Forelimb muscle (tissue), 1 donor: ENCODE results near the gene CNTLN. TPM values are rescaled to one million over a fixed set of nuclear protein-coding genes. Genes with fewer than 3 reads are reported as not detected.
"Not testable (repeated sequence)": the region's sequence is repeated elsewhere in the genome, so short reads cannot be mapped to it uniquely, and the experiment has no call there.

Source experiments
- DNase-seq: peaks from one replicate; pipeline ENCODE4 v3.0.0-alpha.2; 2013; ENCODE audit warnings: low read depth
- polyA plus RNA-seq: library from polyadenylated mRNA; unstranded; fragments of 120-200 nt; gene quantifications from one replicate; pipeline ENCODE4 v1.2.1, GENCODE V29; 2013; ENCODE audit not compliant: insufficient read length

The CNTLN gene
- polyA plus RNA-seq, 1 donor: 7.4 TPM

DNA sequence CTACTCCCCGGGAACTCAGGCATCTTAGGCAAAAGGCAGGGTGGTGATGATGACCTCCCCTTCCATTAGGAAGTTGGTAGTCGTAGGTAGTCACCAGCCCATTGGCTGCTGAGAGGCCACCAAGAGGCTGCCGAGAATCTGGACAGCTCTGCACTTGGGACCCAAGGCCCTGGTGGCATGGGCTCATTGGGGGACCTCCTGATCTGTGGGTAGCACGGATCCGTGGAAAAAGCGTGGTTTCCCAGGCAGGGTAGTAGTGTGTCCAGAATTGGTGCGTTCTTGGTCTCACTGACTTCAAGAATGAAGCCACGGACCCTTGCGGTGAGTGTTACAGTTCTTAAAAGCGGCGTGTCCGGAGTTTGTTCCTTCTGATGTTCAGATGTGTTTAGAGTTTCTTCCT is 158.8 kb downstream of the CNTLN start:
- DNase-seq: no peak

DNA sequence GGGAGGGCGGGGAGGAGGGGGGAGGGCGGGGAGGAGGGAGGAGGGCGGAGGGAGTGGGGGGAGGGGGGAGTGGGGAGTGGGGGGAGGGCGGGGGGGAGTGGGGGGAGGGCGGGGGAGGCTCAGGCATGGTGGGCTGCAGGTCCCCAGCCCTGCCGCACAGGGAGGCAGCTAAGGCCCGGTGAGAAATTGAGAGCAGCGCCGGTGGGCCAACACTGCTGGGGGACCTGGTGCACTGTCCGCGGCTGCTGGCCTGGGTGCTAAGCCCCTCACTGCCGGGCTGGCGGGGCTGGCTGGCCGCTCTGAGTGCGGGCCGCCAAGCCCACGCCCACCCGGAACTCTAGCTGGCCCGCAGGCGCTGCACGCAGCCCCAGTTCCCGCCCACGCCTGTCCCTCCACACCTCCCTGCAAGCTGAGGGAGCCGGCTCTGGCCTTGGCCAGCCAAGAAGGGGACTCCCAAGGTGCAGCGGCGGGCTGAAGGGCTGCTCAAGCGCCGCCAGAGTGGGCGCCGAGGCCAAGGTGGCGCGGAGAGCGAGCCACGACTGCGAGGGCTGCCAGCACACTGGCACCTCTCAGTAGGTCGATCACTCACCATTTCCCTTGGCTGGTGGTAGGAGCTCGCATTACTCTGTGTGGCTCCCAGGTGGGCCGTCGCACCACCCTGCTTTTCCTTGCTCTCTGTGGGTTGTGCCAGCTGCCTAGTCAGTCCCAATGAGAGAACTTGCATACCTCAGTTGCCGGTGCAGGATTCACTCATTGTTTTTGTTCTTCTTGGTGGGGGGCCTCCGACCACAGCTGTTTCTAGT is 160.2 kb downstream of the CNTLN start:
- DNase-seq: no peak

DNA sequence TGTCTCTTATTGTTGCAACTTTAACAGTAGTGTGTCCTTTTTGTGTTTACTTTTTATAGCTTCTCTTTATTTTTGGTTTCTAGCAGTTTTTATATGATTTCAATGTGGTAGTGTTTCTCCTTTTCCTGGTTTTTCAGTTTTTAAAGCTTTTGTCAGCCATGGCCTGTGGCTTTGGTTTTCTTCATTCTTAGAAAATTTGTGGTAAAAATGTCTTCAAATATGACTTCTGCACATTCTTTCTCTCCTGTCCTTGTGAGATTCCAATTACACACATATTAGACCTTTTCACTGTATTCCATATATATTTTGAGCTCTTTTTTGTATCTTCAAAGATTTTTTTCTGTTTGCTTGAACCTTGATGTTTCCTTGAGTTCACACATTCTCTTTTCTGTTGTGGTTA is 180.5 kb downstream of the CNTLN start:
- DNase-seq: no peak

DNA sequence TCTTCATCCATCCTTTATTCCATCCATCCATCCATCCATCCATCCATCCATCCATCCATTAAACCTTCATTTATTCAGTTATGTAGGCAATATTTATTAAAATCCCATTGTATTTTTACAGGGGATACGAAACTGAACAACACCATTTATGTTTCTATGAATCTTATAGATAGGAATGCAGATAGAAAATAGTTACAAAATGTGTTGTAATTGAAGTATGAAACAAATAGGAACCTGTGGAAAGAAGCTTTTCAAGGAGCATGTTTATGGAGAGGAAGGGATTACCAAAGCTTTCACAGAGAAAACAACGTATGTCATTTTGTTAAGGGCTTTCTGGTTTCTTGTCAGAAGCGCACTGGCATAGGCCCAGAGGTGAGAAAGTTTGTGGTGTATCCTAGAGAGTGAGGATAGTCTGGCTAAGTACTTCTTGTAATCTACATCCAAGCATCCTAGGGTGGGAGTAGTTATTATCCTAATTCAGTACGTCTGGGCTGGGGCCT is 184.0 kb downstream of the CNTLN start:
- DNase-seq: no peak

DNA sequence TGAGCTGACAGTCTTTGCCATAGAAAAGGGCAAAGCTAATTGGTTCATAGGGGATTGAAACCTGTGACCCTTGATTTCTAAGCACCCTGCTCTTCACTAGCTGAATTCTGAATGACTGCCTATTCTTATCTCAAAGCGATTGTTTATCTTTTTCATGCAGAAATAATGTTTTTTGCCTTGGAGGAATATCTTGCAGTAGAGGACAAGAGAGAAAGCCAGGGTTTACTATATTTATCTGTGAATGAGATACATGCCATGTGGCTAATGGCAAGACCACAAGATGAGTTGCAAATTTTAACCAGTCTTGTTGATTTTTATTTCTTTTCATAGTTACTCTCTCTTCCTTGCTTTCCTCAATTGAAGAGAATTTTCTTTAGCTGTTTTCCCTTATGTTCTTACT is 185.0 kb downstream of the CNTLN start:
- no peak for DNase-seq

DNA sequence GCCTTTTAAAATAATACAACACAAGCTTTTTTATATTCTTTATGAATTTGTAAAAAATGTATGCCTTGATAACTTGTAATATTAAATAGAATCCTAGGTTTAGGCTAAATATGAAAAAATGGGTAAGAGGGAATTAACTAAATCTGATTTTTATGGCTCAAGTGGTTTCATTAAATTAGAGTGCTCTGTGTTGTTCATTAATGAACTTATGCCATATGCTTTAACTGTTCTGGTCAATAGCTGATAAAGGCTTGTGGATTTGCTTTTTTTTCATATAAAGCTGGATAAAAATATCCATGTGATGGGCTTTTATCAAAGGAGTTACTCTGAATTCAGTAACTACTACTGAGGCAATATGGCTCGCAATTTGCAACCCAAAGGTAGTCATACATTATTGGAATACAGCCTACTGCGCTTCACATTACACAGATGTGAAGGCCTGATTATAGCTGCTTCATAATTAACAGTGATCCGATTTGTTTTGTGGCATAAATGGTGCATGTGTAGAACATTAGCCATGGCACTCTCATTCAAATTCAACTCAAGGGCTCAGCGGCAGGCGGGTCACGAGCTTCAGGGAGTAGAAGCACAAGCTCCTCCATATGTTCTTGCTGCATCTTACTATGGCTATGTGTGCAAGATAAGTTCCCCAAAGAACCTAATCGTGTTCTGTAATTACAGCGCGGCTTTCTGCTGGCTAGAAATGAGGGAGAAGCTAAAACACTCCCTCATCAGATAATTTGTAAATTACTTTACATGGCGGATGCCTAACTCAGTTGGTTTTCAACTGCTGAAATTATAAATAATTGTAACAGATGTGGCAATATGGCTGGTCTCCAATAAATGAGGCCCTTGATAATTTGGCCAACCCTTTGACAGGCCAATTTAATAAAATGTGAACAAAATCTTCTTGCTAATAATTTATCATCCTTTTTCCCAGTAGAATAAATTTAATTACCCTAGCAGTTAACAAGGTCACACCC is 188.3 kb downstream of the CNTLN start:
- no peak for DNase-seq

DNA sequence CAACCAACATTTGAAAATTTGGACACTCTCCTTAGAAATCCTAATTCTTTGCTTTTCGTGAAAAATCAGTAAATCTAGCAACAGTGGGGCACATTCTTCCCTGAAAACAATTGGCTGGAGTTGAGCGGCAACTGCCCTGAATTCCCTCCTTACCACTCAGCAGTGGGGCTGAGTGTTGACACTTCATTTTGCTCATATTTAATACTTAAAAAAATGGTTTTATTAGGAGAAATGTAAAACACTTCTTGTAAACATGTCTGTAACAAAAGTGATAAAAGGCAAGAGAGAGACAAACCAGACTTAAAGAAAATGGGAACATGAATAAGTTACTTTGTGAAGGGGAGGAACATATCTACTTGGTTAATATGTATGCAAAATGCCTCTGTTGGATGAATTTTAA is 193.5 kb downstream of the CNTLN start:
- no peak for DNase-seq

DNA sequence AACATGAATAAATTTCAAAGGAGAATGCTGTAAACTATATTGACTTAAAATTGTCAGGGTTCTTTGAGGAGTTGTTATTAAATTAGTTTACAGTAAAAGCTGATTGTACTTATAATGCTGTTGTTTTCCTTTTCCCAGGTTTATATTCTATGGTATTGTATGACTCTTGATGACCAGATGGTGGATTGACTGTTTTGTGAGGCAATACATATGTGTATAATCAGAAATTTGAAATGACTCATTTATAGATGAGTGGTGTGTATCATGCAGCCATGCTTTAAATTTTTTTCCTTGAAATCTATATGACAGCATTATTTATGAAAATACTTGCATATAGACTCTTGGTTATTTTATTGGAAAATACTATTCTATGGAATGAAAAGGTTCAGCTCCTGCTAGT is 195.3 kb downstream of the CNTLN start:
- DNase-seq: no peak

DNA sequence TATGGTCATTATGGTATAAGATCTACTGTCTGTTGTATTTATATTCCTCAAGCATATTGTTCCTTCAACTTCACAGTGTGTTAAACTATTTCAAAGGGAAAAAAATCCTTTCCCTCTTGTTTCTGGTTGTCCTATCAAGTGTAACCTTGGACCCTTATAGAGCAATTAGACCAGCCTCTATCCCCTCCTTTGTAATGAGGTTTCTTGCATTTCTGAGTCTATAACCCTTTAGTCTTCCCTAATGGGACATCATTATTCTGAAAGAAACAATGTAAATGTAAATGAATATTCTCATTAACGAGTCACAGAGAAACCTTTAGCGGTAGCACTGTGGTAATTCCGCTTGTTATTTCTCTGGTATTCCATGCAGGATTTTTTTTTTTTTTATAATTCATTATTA is 197.3 kb downstream of the CNTLN start:
- no peak for DNase-seq

DNA sequence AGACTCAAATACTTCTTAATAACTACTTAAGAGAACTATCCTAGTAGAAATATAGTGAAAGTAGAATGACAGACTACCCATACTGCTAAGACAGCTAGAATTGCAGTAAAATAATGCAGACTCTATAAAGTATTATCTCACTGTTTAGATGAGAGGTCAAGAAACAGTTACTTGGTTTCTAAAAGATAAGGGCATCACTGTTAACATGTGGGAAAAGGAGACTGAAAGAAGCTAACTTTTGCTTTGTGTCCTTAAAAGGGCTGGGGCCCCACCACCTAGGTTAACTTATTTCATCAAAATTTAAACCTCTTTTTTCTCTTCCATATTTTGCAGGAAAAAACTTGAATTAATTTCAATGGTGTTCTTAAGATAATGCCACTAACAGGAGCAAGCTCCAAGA is 204.3 kb downstream of the CNTLN start:
- DNase-seq: no peak

DNA sequence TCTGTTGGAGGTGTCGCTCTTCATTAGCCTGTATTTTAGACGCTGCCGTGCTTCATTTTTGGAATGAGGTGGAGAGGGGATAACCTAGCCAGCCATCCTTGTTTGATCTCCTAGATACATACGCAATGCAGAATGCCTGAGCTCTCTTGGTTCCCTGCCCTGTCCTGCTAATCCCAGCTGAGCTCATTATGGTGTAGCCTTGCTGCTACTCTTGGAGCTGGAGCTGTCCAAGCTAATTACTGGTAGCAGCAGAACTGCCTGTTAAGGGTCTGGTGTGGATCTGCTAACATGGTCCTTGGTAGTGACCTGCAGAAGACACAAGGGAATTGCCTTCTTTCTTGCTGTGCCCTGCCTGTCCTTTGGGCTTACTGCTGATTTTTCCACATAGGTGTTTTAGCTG is 207.9 kb downstream of the CNTLN start:
- DNase-seq: no peak

DNA sequence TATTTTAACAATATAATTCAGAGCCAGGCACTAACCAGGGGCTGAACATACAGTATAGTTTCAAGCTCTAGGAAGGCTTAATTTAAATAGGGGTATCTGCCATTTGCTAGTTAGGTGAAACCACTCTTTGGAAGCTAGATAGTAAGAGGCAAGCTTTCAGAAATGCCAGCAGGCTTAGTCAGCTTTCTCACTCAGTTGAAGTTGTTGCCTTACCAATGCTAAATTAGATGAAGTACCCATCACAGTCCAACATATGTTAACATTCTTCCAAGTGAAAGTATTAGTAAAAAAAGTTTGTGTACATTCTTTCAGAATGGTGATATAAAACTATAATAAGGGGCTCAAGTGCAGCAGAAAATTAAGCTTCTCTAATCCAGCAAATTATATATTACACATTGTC is 215.0 kb downstream of the CNTLN start:
- DNase-seq: no peak

DNA sequence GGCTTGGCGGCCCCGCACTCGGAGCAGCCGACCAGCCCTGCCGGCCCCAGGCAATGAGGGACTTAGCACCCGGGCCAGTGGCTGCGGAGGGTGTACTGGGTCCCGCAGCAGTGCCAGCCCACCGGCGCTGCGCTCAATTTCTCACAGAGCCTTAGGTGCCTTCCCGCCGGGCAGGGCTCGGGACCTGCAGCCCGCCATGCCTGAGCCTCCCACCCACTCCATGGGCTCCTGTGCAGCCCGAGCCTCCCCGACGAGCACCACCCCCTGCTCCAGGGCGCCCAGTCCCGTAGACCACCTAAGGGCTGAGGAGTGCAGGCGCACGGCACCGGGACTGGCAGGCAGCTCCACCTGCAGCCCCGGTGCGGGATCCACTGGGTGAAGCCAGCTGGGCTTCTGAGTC is 219.2 kb downstream of the CNTLN start:
- not testable (repeated sequence) for DNase-seq

DNA sequence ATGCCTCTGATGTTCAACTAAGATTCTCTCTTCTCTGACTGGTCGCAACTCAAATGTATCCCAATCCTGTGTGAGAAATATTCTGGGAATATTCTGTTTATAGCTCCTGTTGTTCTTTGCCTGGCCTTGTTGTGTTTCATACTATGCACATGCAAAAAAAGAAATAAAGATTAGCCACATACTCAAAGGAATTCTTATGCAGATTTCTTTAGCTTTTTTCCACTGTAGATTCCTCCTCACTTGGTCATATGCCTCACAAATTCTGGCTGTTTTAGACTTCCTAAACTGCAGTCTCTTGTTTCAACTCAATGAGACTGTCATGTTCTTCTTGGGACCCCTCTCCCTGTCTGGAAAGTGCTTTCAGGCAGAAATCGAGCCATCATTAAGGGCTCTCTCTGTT is 226.5 kb downstream of the CNTLN start:
- no peak for DNase-seq

DNA sequence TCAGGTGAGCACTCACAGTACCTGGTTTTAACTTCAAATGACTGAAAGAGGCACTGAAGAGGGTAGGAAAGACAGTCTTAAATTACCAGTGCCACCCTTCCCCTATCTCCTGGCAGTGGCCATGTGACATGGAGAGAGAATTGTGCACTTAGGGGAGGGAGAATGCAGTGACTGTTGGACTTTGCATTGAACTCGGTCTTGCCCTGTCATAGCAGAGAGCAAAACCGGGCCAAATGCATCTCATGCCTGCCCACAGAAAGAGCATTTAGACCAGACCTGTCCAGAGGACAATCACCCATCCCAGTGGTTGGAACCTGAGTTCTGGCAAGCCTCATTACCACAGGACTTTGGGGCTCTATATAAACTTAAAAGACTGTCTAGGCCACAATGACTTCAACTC is 232.2 kb downstream of the CNTLN start:
- no peak for DNase-seq

DNA sequence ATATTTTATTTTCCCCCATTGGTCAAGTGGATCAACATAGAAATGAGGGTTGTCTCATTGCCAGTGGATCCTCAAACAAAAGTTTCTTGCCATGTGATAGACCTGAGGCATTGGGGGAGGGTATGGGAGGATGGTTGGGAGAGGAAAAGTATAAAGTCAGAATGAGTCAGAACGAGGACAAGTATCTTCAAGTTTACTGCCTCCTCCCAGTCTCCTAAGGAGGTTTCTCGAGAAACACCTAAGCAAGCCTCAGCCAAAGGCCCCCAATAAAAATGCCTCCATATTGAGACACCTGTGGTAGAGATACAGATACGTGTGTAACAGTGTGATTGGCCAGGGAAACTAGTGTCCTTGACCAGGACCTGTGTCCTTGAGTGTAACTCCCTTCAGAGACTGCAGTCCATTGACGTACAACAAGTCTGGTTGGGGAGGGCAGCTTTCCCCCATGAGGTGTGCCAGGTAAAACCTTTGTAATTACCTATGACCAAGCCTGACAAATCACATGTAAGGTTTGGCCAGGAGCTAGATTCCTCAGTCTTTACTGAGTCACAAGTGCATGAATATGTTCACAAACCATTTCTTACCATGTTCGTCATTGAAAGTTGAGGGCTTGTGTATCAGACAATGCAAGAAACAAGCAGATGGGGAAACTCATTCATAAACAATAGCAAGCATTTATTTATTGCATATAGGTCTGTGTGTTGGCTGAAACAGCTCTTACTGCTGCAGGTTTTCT is 245.5 kb downstream of the CNTLN start:
- DNase-seq: no peak

DNA sequence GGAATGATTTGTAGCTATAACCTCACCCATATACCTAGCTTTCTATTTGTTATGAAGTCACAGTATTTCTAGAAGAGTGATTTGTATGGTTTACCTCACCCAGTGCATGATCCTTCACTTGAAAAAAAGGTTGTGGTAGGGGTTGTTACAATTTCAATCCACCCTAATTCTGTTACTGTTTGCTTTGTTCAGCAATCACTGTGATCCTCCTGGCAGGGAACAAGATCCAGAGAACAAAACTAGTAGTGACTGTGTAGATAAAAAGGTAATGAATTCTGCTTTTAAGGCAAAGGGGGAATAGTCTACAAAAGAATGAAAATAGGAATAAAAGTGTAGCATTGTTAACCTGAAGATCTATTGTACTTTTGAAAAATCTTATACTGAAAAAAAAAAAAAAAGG is 252.7 kb downstream of the CNTLN start:
- no peak for DNase-seq

DNA sequence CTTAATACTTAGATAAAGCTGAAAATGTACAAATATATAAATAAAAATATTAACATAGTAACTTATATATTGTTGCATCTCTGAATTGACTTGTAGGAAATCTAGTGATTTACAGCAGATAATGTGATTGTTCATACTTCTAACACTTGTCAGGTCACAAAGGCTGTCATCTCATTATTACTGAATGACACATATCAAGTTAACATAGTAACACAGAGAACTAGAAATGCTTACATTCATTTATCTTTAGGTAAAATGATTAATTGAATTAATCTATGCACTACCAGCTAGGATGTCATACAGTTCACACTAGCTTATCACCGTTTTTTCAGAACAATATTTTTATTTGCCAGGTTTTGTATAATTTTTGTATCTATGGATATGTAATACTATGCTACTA is 254.2 kb downstream of the CNTLN start:
- DNase-seq: no peak

DNA sequence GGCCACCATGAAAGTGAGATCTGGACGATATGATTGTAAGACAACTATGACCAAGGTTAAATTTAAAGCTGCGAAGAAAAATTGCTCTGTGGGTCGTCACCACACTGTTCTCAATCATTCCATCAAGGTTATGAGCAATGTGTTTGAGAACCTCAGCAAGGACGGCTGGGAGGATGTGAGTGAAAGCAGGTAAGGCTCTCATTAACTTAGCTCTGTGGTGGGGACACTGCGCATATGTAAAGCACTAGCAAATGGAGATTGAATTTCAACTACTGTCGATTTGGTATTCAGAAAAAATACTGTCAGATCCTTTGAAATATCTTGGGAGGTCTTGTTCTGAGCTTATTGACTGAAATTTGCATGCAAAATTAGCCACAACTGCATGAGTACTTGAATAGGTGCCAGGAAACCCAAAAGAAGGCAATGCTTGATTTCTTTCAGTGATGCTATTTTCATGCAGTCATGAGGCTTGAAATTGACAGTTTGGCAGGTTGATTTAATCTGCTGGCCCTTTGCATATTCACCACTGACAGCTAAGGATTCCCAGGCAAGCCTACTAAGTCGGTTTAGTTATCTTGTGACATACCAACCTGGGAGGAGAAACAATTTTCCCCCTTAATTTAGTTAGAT is 260.2 kb downstream of the CNTLN start:
- DNase-seq: no peak

DNA sequence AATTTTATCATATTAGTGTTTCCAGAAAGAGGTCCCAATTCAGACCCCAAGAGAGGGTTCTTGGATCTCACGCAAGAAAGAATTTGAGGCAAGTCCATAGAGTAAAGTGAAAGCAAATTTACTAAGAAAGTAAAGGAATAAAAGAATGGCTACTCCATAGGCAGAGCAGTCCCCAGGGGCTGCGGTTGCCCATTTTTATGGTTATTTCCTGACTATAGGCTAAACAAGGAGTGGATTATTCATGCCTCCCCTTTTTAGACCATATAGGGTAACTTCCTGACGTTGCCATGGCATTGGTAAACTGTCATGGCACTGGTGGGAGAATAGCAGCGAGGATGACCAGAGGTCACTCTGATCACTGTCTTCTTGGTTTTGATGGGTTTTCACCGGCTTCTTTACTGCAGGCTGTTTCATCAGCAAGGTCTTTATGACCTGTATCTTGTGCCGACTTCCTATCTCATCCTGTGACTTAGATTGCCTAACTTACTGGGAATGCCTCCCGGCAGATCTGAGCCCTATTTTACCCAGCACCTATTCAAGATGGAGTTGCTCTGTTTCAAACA is 262.4 kb downstream of the CNTLN start:
- not testable (repeated sequence) for DNase-seq

DNA sequence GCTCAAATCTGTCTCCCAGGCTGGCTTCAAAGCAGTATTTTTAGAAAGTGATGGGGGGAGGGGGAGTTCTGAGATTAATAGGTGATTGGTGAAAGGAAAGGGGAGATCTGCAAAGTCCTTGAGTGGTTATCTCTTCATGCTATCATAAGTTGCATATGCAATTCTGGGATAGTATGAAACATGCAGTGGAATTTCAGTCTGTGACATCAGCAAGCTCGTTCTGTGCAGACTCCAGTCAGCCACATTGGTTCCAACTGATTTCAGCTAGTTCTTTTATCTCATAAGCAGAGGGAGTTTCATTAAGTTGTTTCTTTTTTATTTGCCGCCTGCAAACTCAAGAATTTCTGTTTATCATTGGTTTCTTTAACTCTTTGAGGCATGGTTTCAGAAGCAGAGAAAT is 263.5 kb downstream of the CNTLN start:
- no peak for DNase-seq
